ENCODE results near the gene PCDHA6. TPM values are rescaled to one million over a fixed set of nuclear protein-coding genes. Genes with fewer than 3 reads are reported as not detected.
"Not testable (repeated sequence)": the region's sequence is repeated elsewhere in the genome, so short reads cannot be mapped to it uniquely, and the experiment has no call there.

Gene PCDHA6
- total and polyA plus RNA-seq, 2 of the 8 experiments (the other 6 are each of a cell fraction or from before 2014, with no cell fraction given): 0.71 to 7.1 TPM

GRCh38 chr5:140822969-140823368 lies 4.8 kb upstream of the PCDHA6 start:
- H2AK5ac ChIP-seq (ENCODE audit: low read depth, low read length); H3K27ac ChIP-seq (ENCODE audit: low read depth, low read length); H3K23ac ChIP-seq (ENCODE audit: insufficient read length); H3K18ac ChIP-seq (ENCODE audit: extremely low read depth, low read length); H3K4me1 ChIP-seq (replicated peaks in 1 of 4; ENCODE audit: control insufficient read depth in 3 of 4, insufficient read depth in 4 of 4, low read length in 3 of 4); H3K36me3 ChIP-seq (ENCODE audit: control insufficient read depth in 2 of 4, insufficient read depth in 4 of 4, low read length in 3 of 4); H3K23me2 ChIP-seq (ENCODE audit: low read depth, low read length); H3K4me2 ChIP-seq (ENCODE audit: insufficient read depth in 1 of 2, low read depth in 2 of 2, low read length in 2 of 2); H3K27me3 ChIP-seq (replicated peaks in 1 of 4; ENCODE audit: control insufficient read depth in 3 of 4, extremely low read depth in 1 of 4, insufficient read depth in 3 of 4, low read length in 3 of 4); FAIRE-seq; H3K14ac ChIP-seq (ENCODE audit: insufficient read length); H2BK5ac ChIP-seq (ENCODE audit: low read depth, low read length); POLR2A ChIA-PET (ENCODE audit: partially characterized antibody); H3K9ac ChIP-seq (replicated peaks in 1 of 4; ENCODE audit: extremely low read depth in 1 of 4, low read depth in 3 of 4, low read length in 3 of 4); H2BK15ac ChIP-seq (ENCODE audit: low read length); H3K4ac ChIP-seq (replicated peaks; ENCODE audit: insufficient read length, low read depth, low read length); H4K8ac ChIP-seq (ENCODE audit: extremely low read depth, insufficient read depth, low read length); H4K5ac ChIP-seq (ENCODE audit: insufficient read length, low read depth, low read length); H2BK20ac ChIP-seq (ENCODE audit: low read length); H3K9me3 ChIP-seq (ENCODE audit: insufficient read depth in 2 of 2, low read depth in 1 of 2, low read length in 1 of 2); H2AFZ ChIP-seq (ENCODE audit: low read length); H3K79me2 ChIP-seq (ENCODE audit: control insufficient read depth in 1 of 2, insufficient read depth in 2 of 2, low read length in 2 of 2); H4K91ac ChIP-seq (replicated peaks; ENCODE audit: insufficient read length, low read length); H3K56ac ChIP-seq (replicated peaks; ENCODE audit: insufficient read length, low read depth, low read length); H3K4me3 ChIP-seq (ENCODE audit: extremely low read depth in 1 of 4, insufficient read depth in 2 of 4, low read depth in 3 of 4, low read length in 4 of 4); H2BK12ac ChIP-seq (ENCODE audit: low read depth, low read length); DNase-seq (ENCODE audit: low read depth in 1 of 2, low spot score in 2 of 2); H2BK120ac ChIP-seq (replicated peaks; ENCODE audit: low read depth, low read length); H4K20me1 ChIP-seq (replicated peaks in 1 of 2; ENCODE audit: control insufficient read depth in 1 of 2, insufficient read depth in 2 of 2, low read length in 2 of 2); H3K79me1 ChIP-seq (ENCODE audit: low read depth, low read length): not testable (repeated sequence)
- CTCF ChIA-PET (ENCODE audit: partially characterized antibody): interaction anchor here (1.8 to 5.5 kb wide), 2 partner anchors 15 to 18 kb away, joined by 11 to 49 read pairs; partner anchors contain the start of genes PCDHA4 and PCDHA8
- 93% methylated on average over 32 of the region's 48 CpGs; no CpG with 5 or more reads in 1 of the 2 experiments for WGBS, 2 experiments (ENCODE audit: extremely low coverage in 1 of 2, insufficient coverage in 1 of 2, insufficient read length in 1 of 2, insufficient replicate concordance in 2 of 2, low coverage in 1 of 2, low lambda C conversion rate in 2 of 2, missing lambda C conversion rate in 1 of 2)
